GM23338 (cell line): Measurements from ENCODE around the gene TRIM25. TPM values are rescaled to one million over a fixed set of nuclear protein-coding genes. Genes with fewer than 3 reads are reported as not detected.

ENCODE experiments used
- ATAC-seq: fragments of 200-7000 bp; cut with Tn5 transposase; 3 replicates; pipeline ENCODE4 v1.9.1; 2020
- DNase-seq: peaks from one replicate; pipeline ENCODE4 v3.0.0-alpha.2; 2015; ENCODE audit warnings: low spot score
- H2AFZ ChIP-seq: fragments of 200-600 bp; sonication (generic); 2 replicates; pipeline ENCODE4 v1.8.0; 2016; ENCODE audit warnings: antibody characterized with exemption, mild to moderate bottlenecking, moderate library complexity
- H3F3A ChIP-seq: fragments of 200-600 bp; sonication (generic); replicated peaks from 2 replicates; pipeline ENCODE4 v1.8.0; 2017; ENCODE audit warnings: antibody characterized with exemption, mixed run types, low read depth
- H3K27ac ChIP-seq: fragments of 200-600 bp; sonication (generic); 2 replicates; pipeline ENCODE4 v1.6.1; 2016; ENCODE audit warnings: low read depth
- H3K27me3 ChIP-seq: fragments of 200-600 bp; sonication (generic); 2 replicates; pipeline ENCODE4 v1.8.0; 2016; ENCODE audit warnings: mild to moderate bottlenecking, mixed run types, moderate library complexity; ENCODE audit not compliant: insufficient read depth
- H3K36me3 ChIP-seq: fragments of 200-600 bp; sonication (generic); 2 replicates; pipeline ENCODE4 v1.8.0; 2016; ENCODE audit warnings: mild to moderate bottlenecking; ENCODE audit not compliant: insufficient read depth
- H3K4me1 ChIP-seq: fragments of 200-600 bp; sonication (generic); 2 replicates; pipeline ENCODE4 v1.8.0; 2016; ENCODE audit warnings: mild to moderate bottlenecking, moderate library complexity; ENCODE audit not compliant: insufficient read depth
- H3K4me2 ChIP-seq: fragments of 200-600 bp; sonication (generic); 2 replicates; pipeline ENCODE4 v1.7.1; 2017; ENCODE audit warnings: mixed run types
- H3K4me3 ChIP-seq: fragments of 200-600 bp; sonication (generic); 2 replicates; pipeline ENCODE4 v1.6.1; 2016; ENCODE audit warnings: mixed run types
- H3K79me2 ChIP-seq: fragments of 200-600 bp; sonication (generic); replicated peaks from 2 replicates; pipeline ENCODE4 v1.8.0; 2017; ENCODE audit warnings: mild to moderate bottlenecking; ENCODE audit not compliant: insufficient read depth
- H3K9me2 ChIP-seq: fragments of 200-600 bp; sonication (generic); 2 replicates; pipeline ENCODE4 v1.8.0; 2017; ENCODE audit not compliant: insufficient read depth
- H4K20me1 ChIP-seq: fragments of 200-600 bp; sonication (generic); replicated peaks from 2 replicates; pipeline ENCODE4 v1.8.0; 2017; ENCODE audit warnings: mild to moderate bottlenecking; ENCODE audit not compliant: insufficient read depth
- H3K27ac Mint-ChIP-seq: 2 replicates; pipeline ENCODE4 v1.8.0; 2020; ENCODE audit warnings: inconsistent platforms, mild to moderate bottlenecking, moderate library complexity, mixed read lengths
- H3K27me3 Mint-ChIP-seq: 3 replicates; pipeline ENCODE4 v1.8.0; 2022; ENCODE audit warnings: low read depth, mild to moderate bottlenecking, moderate library complexity, mixed read lengths, inconsistent platforms; ENCODE audit not compliant: insufficient read depth, poor library complexity
- H3K36me3 Mint-ChIP-seq: 3 replicates; pipeline ENCODE4 v1.8.0; 2021; ENCODE audit warnings: low read depth, mild to moderate bottlenecking, inconsistent platforms, moderate library complexity, mixed read lengths
- H3K4me1 Mint-ChIP-seq: 3 replicates; pipeline ENCODE4 v1.8.0; 2020; ENCODE audit warnings: mild to moderate bottlenecking, inconsistent platforms, mixed read lengths
- H3K4me3 Mint-ChIP-seq: 3 replicates; pipeline ENCODE4 v1.8.0; 2021; ENCODE audit warnings: moderate library complexity, mild to moderate bottlenecking, inconsistent platforms, mixed read lengths
- H3K9me3 Mint-ChIP-seq: 3 replicates; pipeline ENCODE4 v1.8.0; 2020; ENCODE audit warnings: moderate library complexity, mild to moderate bottlenecking, inconsistent platforms, mixed read lengths
- CREB1 ChIP-seq: fragments of 250-450 bp; sonication (Bioruptor Pico); IDR thresholded peaks from 2 replicates; pipeline ENCODE4 v1.5.0; 2020; ENCODE audit warnings: low read depth, mild to moderate bottlenecking, moderate library complexity
- ETS1 ChIP-seq: IDR thresholded peaks from 2 replicates; pipeline ENCODE4 v1.6.1; 2016; ENCODE audit warnings: antibody characterized with exemption
- EZH2 ChIP-seq: fragments of 200-600 bp; sonication (generic); IDR thresholded peaks from one replicate; pipeline ENCODE4 v1.8.0; 2017; ENCODE audit warnings: antibody characterized with exemption, mild to moderate bottlenecking, low read depth; ENCODE audit not compliant: unreplicated experiment
- EZH2phosphoT487 ChIP-seq: fragments of 200-600 bp; sonication (generic); IDR thresholded peaks from one replicate; pipeline ENCODE4 v1.8.1; 2018; ENCODE audit warnings: antibody characterized with exemption; ENCODE audit not compliant: unreplicated experiment
- JUNB ChIP-seq: IDR thresholded peaks from one replicate; pipeline ENCODE4 v1.6.1; 2016; ENCODE audit warnings: antibody characterized with exemption; ENCODE audit not compliant: unreplicated experiment
- NANOG ChIP-seq: IDR thresholded peaks from 2 replicates; pipeline ENCODE4 v1.6.1; 2016; ENCODE audit warnings: antibody characterized with exemption, borderline replicate concordance
- POLR2AphosphoS5 ChIP-seq: IDR thresholded peaks from 2 replicates; pipeline ENCODE4 v1.6.1; 2016; ENCODE audit warnings: antibody characterized with exemption, low read depth
- STAT1 ChIP-seq: IDR thresholded peaks from one replicate; pipeline ENCODE4 v1.6.1; 2016; ENCODE audit warnings: antibody characterized with exemption; ENCODE audit not compliant: unreplicated experiment
- ZNF331 ChIP-seq: fragments of 250-450 bp; sonication (Bioruptor Pico); IDR thresholded peaks from 2 replicates; pipeline ENCODE4 v1.5.0; 2020; ENCODE audit warnings: low read depth, mild to moderate bottlenecking, moderate library complexity
- ZNF462 ChIP-seq: fragments of 250-450 bp; sonication (Bioruptor Pico); IDR thresholded peaks from 2 replicates; pipeline ENCODE4 v1.5.0; 2020; ENCODE audit warnings: mild to moderate bottlenecking, moderate library complexity
- polyA plus RNA-seq: library from polyadenylated mRNA; unstranded; fragments of >200 nt; fragmentation: Nextera tagmentation; extraction: Ambion mirVana; gene quantifications from 2 replicates; pipeline ENCODE4 v1.2.1, GENCODE V29; 2016
- total RNA-seq: library from RNA; depleted of rRNA; stranded (reverse); fragments of >200 nt; shearing (Covaris generic); gene quantifications from 2 replicates; pipeline ENCODE4 v1.2.3, GENCODE V29; 2014

TRIM25 gene
- total and polyA plus RNA-seq, 2 experiments from 2014 or later: 19.6 to 36.2 TPM

GRCh38 chr17:56894859-56895455 is 18.9 kb downstream of the TRIM25 start:
- H3K4me1 ChIP-seq: peaks cover 8% of the 10 kb centered on the region
- H3K9me2 ChIP-seq: no peaks in the 10 kb centered on the region
- no peaks in the 10 kb centered on the region for H4K20me1 ChIP-seq
- H3K79me2 ChIP-seq: no peaks in the 10 kb centered on the region
- TF ChIP-seq CREB1 (CRISPR knock-in tag) (no peak), JUNB (no peak), STAT1 (no peak), ETS1 (no peak), POLR2AphosphoS5 (no peak), ZNF331 (CRISPR knock-in tag) (no peak), EZH2 (no peak), ZNF462 (no peak), NANOG (no peak), EZH2phosphoT487 (no peak)
- no peaks in the 10 kb centered on the region for H3K27me3 Mint-ChIP-seq
- no peaks in the 10 kb centered on the region for H3F3A ChIP-seq
- no peak overlapping the region for H3K4me2 ChIP-seq
- H3K4me3 Mint-ChIP-seq: no peak overlapping the region
- H3K4me3 ChIP-seq: no peak overlapping the region
- no peak overlapping the region for H3K27ac ChIP-seq
- no peak for ATAC-seq
- no peak overlapping the region for H2AFZ ChIP-seq
- H3K36me3 Mint-ChIP-seq: peaks cover 50% of the 10 kb centered on the region
- H3K9me3 Mint-ChIP-seq: no peaks in the 10 kb centered on the region
- 0 out of 2 replicates have a peak overlapping the region, but pooled peaks have one; percentile 31 for H3K27ac Mint-ChIP-seq
- H3K4me1 Mint-ChIP-seq: peaks cover 22% of the 10 kb centered on the region
- no peaks in the 10 kb centered on the region for H3K27me3 ChIP-seq
- DNase-seq: no peak
- H3K36me3 ChIP-seq: peaks cover 4% of the 10 kb centered on the region; the same call in 1 of the 2 replicates
